ENCODE results near the gene CDC37.

DNA sequence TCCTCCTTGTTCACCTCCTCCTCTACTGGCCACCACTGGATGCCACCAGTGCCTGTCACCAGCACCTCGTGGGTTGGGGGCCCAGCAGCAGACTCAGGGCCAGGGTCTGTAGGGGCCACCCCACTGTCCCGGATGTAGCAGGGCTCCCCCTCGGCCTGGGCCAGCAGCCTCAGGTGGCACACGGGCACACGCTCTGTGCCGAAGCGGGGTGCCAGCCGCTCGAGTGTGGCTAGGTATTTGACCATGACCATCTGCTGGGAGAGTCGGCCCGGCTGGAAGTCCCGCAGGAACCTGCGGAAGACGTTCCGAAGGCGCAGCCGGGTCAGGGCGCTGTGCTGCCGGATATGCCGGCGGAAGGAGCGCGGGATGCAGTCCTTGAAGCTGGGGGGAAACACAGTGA lies 37.8 kb downstream of the CDC37 start:
- TF ChIP-seq CTCF (IDR thresholded peaks at IDR 0.05) (no peak), EZH2 (IDR thresholded peaks at IDR 0.05) (no peak), EZH2phosphoT487 (IDR thresholded peaks at IDR 0.05) (no peak)

Measured in neural progenitor cell (in vitro differentiated cells).